Epithelial cell of prostate (primary cell): ENCODE measurements around the gene C4orf17.
"Not testable (repeated sequence)": the region's sequence is repeated elsewhere in the genome, so short reads cannot be mapped to it uniquely, and the experiment has no call there.

ENCODE experiments used
- DNase-seq: peaks from one replicate; pipeline ENCODE4 v3.0.0-alpha.2; 2011; ENCODE audit warnings: low read depth, low spot score
- H3K27ac ChIP-seq: fragments of 450-650 bp; 2 replicates; pipeline ENCODE4 v1.5.1; 2017; ENCODE audit warnings: mild to moderate bottlenecking

C4orf17 gene

DNA sequence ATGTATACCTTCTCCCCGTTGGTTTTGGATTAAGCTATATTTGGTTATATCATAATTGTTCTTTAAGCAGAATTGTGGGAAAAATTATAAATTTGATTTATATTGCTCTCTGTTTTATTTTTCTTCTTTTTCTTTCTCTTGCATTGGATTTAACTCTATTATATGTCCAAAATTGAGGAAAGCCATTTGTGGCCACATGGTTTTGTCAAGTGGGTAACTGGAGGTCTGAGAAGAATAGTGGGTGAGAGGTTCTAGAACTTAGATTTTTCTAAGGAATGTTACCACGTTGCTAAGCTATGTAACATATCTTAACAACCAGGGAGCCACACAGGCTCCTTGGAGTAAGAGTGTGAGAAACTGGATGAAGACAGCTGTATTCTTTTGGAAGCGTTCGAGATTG lies at the start of gene C4orf17:
Gene C4orf17, plus strand, starts transcription at position 301 of the 400 bp plus-strand sequence. CDS start 2,061 bp downstream, outside the sequence.
- DNase-seq = no peak
- no peak within 1 kb of the TSS for H3K27ac ChIP-seq

DNA sequence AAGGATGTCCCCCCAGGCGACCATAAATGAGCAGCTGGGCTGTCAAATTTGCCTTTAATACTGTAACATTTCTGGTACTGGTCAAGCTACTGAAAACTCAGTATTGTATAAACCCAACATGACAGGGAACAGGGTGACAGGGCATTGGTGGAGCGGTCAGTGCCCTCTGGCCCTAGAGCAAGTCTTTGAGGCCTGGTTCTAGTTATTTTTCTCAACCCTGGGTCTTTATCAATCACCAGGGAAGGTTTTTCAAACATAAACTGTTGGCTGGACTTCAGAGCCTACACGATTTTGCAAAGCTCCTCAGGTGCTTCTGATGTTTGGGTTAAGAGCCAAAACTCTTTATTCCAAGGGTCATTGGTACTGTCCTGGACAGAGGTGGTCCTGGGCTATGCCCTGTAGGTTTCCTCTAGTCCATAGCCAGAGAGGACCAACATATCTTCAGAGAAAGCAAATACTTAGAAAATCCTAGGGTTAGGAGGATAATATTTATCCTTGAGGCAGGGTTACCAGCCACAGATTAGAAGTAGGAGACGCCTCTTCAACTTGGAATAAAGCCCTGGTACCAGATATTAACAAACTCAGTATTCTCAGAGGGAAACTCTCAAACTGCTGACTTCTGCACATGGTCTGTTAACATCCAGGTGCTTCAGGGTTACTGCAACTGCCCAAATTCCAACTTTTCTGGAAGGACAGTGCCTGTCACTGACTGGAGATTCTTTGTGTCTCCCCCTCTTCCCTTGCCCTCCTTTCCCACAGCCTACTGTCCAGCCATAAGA lies 49.0 kb upstream of the C4orf17 start:
- DNase-seq = no peak
- peak overlapping the region; percentile 99 for H3K27ac ChIP-seq

GRCh38 chr4:99462875-99463464 lies 47.9 kb upstream of the C4orf17 start:
- no peak for DNase-seq
- H3K27ac ChIP-seq = peak overlapping the region; percentile 11

DNA sequence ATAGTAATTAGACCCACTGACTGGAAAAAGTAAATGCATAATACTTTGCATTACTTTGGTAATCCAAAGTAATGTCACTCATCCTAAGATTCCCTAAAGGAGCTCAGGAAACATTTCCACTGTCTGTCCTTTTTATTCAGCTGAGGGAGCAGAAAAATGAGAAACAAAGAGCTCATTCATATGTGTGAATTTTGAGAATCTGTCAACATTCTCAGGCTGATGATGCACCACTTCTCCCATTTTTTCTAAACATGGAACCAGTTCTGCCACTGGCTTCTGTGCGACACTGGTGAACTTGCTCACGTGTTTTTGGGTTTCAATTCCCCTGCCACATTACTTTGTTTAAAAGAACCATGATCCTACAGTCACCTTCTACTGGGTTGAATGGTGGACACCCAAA lies 47.3 kb upstream of the C4orf17 start:
- H3K27ac ChIP-seq = peak overlapping the region; percentile 11
- peak; percentile 2 for DNase-seq

GRCh38 chr4:99467887-99468286 lies 42.9 kb upstream of the C4orf17 start:
- no peak for DNase-seq
- no peak overlapping the region for H3K27ac ChIP-seq

- no peak for DNase-seq
- no peak overlapping the region for H3K27ac ChIP-seq
Observed at GRCh38 chr4:99468889-99469288, 41.9 kb upstream of the C4orf17 start.

DNA sequence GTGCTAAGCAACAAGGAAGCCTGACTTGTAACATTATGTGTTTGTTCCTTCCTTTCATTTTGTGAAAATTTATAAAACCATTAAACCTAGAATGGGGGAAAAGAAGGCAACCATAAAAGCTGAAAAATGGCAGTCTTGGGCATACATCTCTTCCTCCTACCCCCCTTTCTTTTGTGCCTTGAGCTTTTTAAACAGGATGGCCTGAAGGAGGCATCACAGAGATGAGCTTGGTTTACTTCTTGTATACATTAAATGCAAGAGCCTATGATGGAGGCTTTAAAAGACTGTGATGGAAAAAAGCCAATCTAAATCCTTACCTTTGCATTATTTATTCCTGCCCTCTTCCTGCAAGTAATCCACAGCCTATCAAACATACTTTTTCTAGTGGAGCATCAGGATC lies 39.5 kb upstream of the C4orf17 start:
- DNase-seq = no peak
- H3K27ac ChIP-seq = no peak overlapping the region

GRCh38 chr4:99471896-99472295 lies 38.9 kb upstream of the C4orf17 start:
- no peak for DNase-seq
- no peak overlapping the region for H3K27ac ChIP-seq

- DNase-seq = peak; percentile 43
Observed at GRCh38 chr4:99473131-99473530, 37.7 kb upstream of the C4orf17 start.

DNA sequence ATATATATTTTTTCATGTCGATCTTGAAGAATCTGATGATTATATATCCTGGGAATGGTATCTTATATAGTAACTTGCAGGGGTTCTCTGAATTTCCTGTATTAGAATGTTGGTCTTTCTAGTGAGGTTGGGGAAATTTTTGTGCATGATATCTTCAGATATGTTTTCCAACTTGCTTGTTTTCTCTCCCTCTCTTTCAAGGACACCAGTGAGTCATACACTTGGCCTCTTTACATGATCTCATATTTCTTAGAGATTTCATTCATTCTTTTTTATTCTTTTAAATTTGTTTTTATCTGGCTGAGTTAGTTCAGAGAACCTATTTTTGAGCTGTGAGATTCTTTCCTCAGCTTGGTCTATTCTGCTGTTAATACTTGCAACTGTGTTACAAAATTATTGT lies 27.2 kb upstream of the C4orf17 start:
- no peak overlapping the region for H3K27ac ChIP-seq
- no peak for DNase-seq

More at GRCh38 chr4:99473131-99473530, 37.7 kb upstream of the C4orf17 start:
- peak overlapping the region; percentile 5 for H3K27ac ChIP-seq

- DNase-seq = no peak
- no peak overlapping the region for H3K27ac ChIP-seq
Observed at GRCh38 chr4:99485212-99485611, 25.6 kb upstream of the C4orf17 start.

DNA sequence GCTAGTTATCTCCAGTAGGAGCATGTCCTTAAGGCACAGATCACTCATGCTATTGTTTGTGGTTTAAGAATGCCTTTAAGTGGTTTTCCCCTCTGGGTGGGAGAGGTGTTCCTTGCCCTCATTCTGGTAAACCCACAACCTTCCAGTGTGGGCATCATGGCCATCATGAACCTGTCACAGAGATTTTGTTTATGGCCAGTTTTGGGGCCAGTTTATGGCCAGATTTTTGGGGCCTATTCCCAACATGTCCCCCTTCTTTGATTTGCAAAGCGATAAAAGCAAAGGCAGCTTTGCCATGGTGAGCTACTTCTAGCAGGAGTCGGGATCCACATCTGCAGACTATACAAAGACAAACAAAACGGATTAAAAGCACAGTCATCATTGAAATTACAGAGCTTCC lies 24.2 kb upstream of the C4orf17 start:
- DNase-seq, H3K27ac ChIP-seq: not testable (repeated sequence)

DNA sequence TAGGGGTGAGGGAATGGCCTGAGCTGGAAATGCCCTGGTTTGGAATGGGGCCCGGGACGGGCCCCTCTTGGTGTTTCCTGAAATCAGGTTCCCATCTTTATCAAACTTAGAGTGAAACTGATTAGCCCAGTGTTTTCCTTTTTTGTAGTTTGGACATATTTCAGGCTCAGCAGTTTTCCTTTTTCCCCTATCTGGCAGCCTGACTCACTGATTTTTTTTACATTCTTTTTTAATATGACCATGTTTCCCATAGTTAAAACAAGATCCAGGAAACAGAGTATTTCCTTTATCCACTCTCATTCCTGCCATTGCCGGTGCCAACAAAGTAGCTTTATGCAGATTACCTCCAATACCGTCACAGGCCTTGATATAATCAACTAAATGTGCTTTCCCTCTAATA lies 20.5 kb upstream of the C4orf17 start:
- no peak overlapping the region for H3K27ac ChIP-seq
- no peak for DNase-seq

- H3K27ac ChIP-seq = no peak overlapping the region
- DNase-seq = no peak
Observed at GRCh38 chr4:99504804-99505502, 5.9 kb upstream of the C4orf17 start.

DNA sequence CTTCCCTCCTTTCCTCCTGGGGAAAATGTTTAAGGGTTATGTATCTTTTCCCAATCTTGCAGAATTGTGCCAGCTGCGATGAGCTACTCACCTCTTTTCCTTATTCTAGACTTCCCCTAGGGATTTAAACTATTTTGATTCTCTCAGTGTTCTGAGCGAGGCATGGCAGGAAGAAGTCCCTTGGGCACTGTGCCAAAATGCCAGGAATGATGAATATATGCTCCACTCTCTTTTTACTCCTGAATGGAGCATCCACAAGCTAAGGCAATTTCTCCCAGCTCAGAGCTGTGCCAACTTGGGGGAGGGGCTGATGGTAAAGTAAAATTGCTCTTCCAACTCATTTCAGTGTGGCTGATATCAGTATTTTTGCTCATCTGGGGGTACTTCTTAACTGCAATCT lies 4.0 kb upstream of the C4orf17 start:
- no peak for DNase-seq
- no peak overlapping the region for H3K27ac ChIP-seq

DNA sequence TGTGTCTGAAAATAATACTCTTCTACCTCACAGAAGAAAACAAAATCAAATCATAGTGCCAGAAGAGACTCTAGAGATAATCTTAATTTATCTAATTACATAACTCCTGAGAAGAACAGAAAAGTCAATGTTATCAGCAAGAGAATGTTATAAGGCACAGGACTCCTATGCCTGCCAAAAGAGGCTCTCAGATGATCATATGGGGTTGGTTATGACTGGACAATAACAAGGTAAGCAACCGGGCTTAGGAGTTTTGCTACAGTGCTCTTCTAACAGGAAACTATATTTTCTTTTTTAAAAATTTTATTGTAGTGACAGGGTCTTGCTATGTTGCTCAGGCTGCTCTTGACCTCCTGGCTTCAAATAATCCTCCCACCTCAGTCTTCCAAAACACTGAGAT lies 3.5 kb upstream of the C4orf17 start:
- DNase-seq = no peak
- H3K27ac ChIP-seq = peak overlapping the region; percentile 1

DNA sequence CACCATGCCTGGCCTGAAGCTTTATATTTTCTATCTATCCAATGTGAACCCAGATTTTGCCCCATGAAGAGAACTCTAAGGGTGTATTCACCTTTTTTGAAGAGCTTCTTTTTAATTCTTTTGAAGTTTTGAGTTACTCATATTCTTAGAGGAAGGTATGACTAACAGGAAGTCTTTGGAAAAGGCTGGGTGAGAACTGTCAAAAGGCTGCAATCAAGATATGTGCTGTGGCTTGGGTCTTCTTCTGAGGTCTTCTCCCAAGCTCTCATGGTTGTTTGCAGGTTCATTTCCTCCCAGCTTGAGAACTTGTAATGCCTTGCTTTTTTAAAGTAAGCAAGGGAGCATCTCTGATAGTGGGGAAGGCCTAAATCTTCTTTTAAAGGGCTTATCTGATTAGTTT lies 3.1 kb upstream of the C4orf17 start:
- H3K27ac ChIP-seq = peak overlapping the region; percentile 1
- peak; percentile 27 for DNase-seq

GRCh38 chr4:99518601-99519295 lies 7.9 kb downstream of the C4orf17 start:
- DNase-seq = no peak

GRCh38 chr4:99529228-99529627 lies 18.4 kb downstream of the C4orf17 start:
- peak overlapping the region; percentile 11 for H3K27ac ChIP-seq
- no peak for DNase-seq

More at GRCh38 chr4:99518601-99519295, 7.9 kb downstream of the C4orf17 start:
- H3K27ac ChIP-seq = no peak overlapping the region

- no peak for DNase-seq
- H3K27ac ChIP-seq = no peak overlapping the region
Observed at GRCh38 chr4:99529956-99530355, 19.1 kb downstream of the C4orf17 start.

DNA sequence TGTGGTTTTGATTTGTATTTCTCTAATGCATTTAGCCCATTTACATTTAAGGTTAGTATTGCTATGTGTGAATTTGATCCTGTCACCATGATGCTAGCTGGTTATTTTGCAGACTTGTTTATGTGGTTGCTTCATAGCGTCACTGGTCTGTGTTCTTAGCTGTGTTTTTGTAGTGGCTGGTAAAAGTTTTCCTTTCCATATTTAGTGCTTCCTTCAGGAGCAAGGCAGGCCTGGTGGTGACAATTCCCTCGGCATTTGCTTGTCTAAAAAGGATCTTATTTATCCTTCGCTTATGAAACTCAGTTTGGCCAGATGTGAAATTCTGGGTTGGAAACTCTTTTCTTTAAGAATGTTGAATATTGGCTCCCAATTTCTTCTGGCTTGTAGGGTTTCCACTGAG lies 23.9 kb downstream of the C4orf17 start:
- DNase-seq, H3K27ac ChIP-seq: not testable (repeated sequence)
